Panc1 (cell line): ENCODE data around the gene FITM2. TPM values are rescaled to one million over a fixed set of nuclear protein-coding genes. Genes with fewer than 3 reads are reported as not detected.

Source experiments
- ATAC-seq: fragments of 200-7000 bp; cut with Tn5 transposase; 2 replicates; pipeline ENCODE4 v1.9.1; 2020; ENCODE audit warnings: mild to moderate bottlenecking, moderate library complexity
- BruUV-seq: library from RNA; stranded (reverse); fragments of 400-500 nt; replicated peaks from 2 replicates; lab custom pipeline; 2021; lab: Mats Ljungman, UMichigan
- CTCF ChIA-PET: fragments of 300-600 bp; sonication (Branson Sonifier 250); formaldehyde crosslinking; loops from one replicate; lab custom pipeline; 2022; ENCODE audit warnings: antibody characterized with exemption; lab: Charles Lee
- POLR2A ChIA-PET: fragments of 300-600 bp; sonication (Branson Sonifier 250); formaldehyde crosslinking; loops from one replicate; lab custom pipeline; 2022; ENCODE audit warnings: antibody characterized with exemption; lab: Charles Lee
- DNase-seq: peaks from one replicate; pipeline ENCODE4 v3.0.0-alpha.2; 2010; ENCODE audit warnings: low read depth, low spot score
- H3K27ac ChIP-seq: 2 replicates; pipeline ENCODE4 v1.5.1; 2011; ENCODE audit warnings: mild to moderate bottlenecking, low read length, inconsistent platforms
- H3K27me3 ChIP-seq: fragments of 200-500 bp; sonication (Bioruptor generic); 2 replicates; pipeline ENCODE4 v1.6.0; 2014; ENCODE audit warnings: low read length, inconsistent platforms; ENCODE audit not compliant: control insufficient read depth, insufficient read depth
- H3K36me3 ChIP-seq: fragments of 200-500 bp; sonication (Bioruptor generic); 2 replicates; pipeline ENCODE4 v1.5.1; 2014; ENCODE audit warnings: inconsistent platforms, mild to moderate bottlenecking, low read length, moderate library complexity; ENCODE audit not compliant: control insufficient read depth, insufficient read depth
- H3K4me1 ChIP-seq: 2 replicates; pipeline ENCODE4 v1.5.1; 2011; ENCODE audit warnings: inconsistent platforms, mild to moderate bottlenecking, low read length, moderate library complexity; ENCODE audit not compliant: control insufficient read depth, insufficient read depth
- H3K4me3 ChIP-seq, 2 experiments: 2 replicates each; pipeline ENCODE4 v1.5.1; 2011 to 2012; ENCODE audit warnings: low read depth in 2 of 2, low read length in 2 of 2, mild to moderate bottlenecking in 2 of 2, inconsistent platforms in 1 of 2, moderate library complexity in 1 of 2
- H3K9me3 ChIP-seq: fragments of 200-500 bp; sonication (Bioruptor generic); 2 replicates; pipeline ENCODE4 v1.5.1; 2014; ENCODE audit warnings: low read depth, mild to moderate bottlenecking, inconsistent platforms, low read length, moderate library complexity; ENCODE audit not compliant: control insufficient read depth, insufficient read depth
- CTCF ChIP-seq: fragments of 450-650 bp; IDR thresholded peaks from 2 replicates; pipeline ENCODE4 v1.5.1; 2017; ENCODE audit warnings: mild to moderate bottlenecking
- POLR2AphosphoS5 ChIP-seq: IDR thresholded peaks from 2 replicates; pipeline ENCODE4 v1.6.1; 2012; ENCODE audit warnings: mild to moderate bottlenecking, low read depth, low read length, moderate library complexity
- REST ChIP-seq, 2 experiments: IDR thresholded peaks; 2 replicates each; pipeline ENCODE4 v1.6.1; 2011 to 2012; ENCODE audit warnings: low read depth in 2 of 2, control low read depth in 1 of 2, low read length in 1 of 2, mild to moderate bottlenecking in 1 of 2, moderate library complexity in 1 of 2; ENCODE audit not compliant: insufficient read depth in 1 of 2
- SIN3A ChIP-seq: IDR thresholded peaks from 2 replicates; pipeline ENCODE4 v1.6.1; 2012; ENCODE audit warnings: low read depth, mild to moderate bottlenecking, low read length, moderate library complexity, borderline replicate concordance; ENCODE audit not compliant: insufficient read depth
- TCF7L2 ChIP-seq: IDR thresholded peaks from 2 replicates; pipeline ENCODE4 v1.6.1; 2011; ENCODE audit warnings: mild to moderate bottlenecking, low read depth, low read length, inconsistent platforms
- in situ Hi-C: cut with HindIII; loops from 2 replicates; pipeline ENCODE4 v1.10.0; 2016; ENCODE audit warnings: low sequenced_read_pairs, low pct_unique_long_range_greater_than_20kb
- intact Hi-C: fragments of 100-400 bp; cut with micrococcal nuclease; formaldehyde crosslinking; loops from one replicate; pipeline ENCODE4 v1.10.0; 2022; ENCODE audit not compliant: unreplicated experiment
- total RNA-seq: library from RNA; stranded (reverse); gene quantifications from one replicate; pipeline ENCODE4 v1.2.1, GENCODE V29; 2021; ENCODE audit not compliant: unreplicated experiment

FITM2 gene
- total RNA-seq, 1 experiment from 2014 or later: 10.5 TPM

GRCh38 chr20:44284032-44284431, 27.0 kb downstream of the FITM2 start:
- CTCF ChIA-PET: no interaction called here
- BruUV-seq: no TSS peak

GRCh38 chr20:44282192-44282591, 28.8 kb downstream of the FITM2 start:
- Histone ChIP-seq H3K36me3 (no peaks in the 10 kb centered on the region), H3K4me3 (no peak overlapping the region), H3K27ac (no peak overlapping the region), H3K4me1 (no peaks in the 10 kb centered on the region), H3K27me3 (no peaks in the 10 kb centered on the region), H3K9me3 (no peaks in the 10 kb centered on the region)
- intact Hi-C loops: no loop called here
- DNase-seq (no peak), ATAC-seq (no peak)
- in situ Hi-C loops: no loop called here
- POLR2A ChIA-PET: no interaction called here
- no peak for TF ChIP-seq TCF7L2
- no peak for TF ChIP-seq CTCF
- no peak for TF ChIP-seq REST (IDR thresholded peaks at IDR 0.05; ENCODE audit: insufficient read depth in 1 of 2, low read depth in 2 of 2, low read length in 1 of 2)
- TF ChIP-seq SIN3A: no peak
- TF ChIP-seq POLR2AphosphoS5: no peak
- CTCF ChIA-PET: no interaction called here
- BruUV-seq: no TSS peak

More at GRCh38 chr20:44284032-44284431, 27.0 kb downstream of the FITM2 start:
- H3K36me3 ChIP-seq: no peaks in the 10 kb centered on the region
- in situ Hi-C loops: no loop called here
- H3K4me3 ChIP-seq: no peak overlapping the region
- DNase-seq (no peak), ATAC-seq (no peak)
- no peak for TF ChIP-seq POLR2AphosphoS5
- TF ChIP-seq SIN3A: no peak
- no peak for TF ChIP-seq TCF7L2
- TF ChIP-seq CTCF: no peak
- TF ChIP-seq REST (IDR thresholded peaks at IDR 0.05; ENCODE audit: insufficient read depth in 1 of 2, low read depth in 2 of 2, low read length in 1 of 2): no peak
- no peaks in the 10 kb centered on the region for H3K27me3 ChIP-seq
- no peaks in the 10 kb centered on the region for H3K9me3 ChIP-seq
- no peak overlapping the region for H3K27ac ChIP-seq
- H3K4me1 ChIP-seq: no peaks in the 10 kb centered on the region
- POLR2A ChIA-PET: no interaction called here
- intact Hi-C loops: no loop called here
